Glomerular endothelial cell (primary cell): ENCODE data around the gene GLIPR1L1. TPM values are rescaled to one million over a fixed set of nuclear protein-coding genes. Genes with fewer than 3 reads are reported as not detected.

ENCODE experiments used
- DNase-seq: peaks from one replicate; pipeline ENCODE4 v3.0.0-alpha.2; 2011; ENCODE audit warnings: low read depth, low spot score; ENCODE audit errors: extremely low read depth
- total RNA-seq: library from RNA; depleted of rRNA; stranded (reverse); fragments of >200 nt; gene quantifications from 2 replicates; pipeline ENCODE4 v1.2.3, GENCODE V29; 2015

Gene GLIPR1L1, protein sequence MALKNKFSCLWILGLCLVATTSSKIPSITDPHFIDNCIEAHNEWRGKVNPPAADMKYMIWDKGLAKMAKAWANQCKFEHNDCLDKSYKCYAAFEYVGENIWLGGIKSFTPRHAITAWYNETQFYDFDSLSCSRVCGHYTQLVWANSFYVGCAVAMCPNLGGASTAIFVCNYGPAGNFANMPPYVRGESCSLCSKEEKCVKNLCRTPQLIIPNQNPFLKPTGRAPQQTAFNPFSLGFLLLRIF
- total RNA-seq = not detected in 2 replicates

DNA sequence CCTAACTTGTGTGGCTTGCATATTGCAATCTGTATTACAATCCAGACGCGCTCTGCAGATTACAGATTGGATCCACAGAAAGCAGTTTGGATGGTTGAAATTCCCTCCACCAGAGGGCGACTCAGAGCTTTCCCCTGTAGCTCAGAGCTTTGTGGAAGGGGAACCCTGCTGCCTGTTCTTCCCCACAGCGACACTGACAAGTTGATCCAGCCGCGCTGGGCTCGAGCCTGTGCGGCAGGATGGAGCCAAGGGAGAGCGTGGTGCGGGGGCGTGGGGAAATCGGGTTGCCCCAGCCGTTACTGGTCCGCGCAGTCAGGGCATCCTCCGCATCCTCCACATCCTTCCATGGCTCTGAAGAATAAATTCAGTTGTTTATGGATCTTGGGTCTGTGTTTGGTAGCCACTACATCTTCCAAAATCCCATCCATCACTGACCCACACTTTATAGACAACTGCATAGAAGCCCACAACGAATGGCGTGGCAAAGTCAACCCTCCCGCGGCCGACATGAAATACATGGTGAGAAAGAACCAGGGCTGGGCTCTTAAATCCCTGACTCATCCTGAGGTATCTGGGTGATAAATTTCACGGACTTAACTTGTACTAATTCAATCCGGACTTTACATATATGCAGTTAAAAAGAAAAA lies at the start of gene GLIPR1L1:
TSS of gene GLIPR1L1 (plus strand) at position 287 of the 647 bp plus-strand sequence. CDS start at position 346, 59 bp downstream.
- peak; percentile 78 for DNase-seq

GRCh38 chr12:75288860-75289259 lies 45.6 kb upstream of the GLIPR1L1 start:
- no peak for DNase-seq

DNA sequence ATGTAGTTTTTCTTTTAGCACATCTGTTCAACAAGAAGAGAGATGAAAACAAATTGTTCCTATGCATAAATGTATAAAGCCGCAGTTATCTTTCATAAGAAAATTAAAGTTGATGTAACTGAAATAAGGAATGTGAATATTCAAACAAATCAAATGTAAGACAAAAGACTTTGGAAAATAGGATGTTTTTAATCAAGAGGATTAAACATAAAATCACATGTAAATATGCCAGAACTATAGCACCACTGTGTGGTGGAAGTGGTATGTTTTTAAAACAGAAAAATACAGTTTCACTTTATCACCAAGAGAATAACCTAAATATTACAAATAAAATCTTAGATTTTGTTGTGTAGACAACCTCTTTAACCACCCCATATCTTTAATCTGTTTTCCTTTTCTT lies 44.7 kb upstream of the GLIPR1L1 start:
- no peak for DNase-seq

GRCh38 chr12:75291014-75291413 lies 43.5 kb upstream of the GLIPR1L1 start:
- no peak for DNase-seq

- DNase-seq = no peak
Measured at GRCh38 chr12:75294336-75294735, 40.1 kb upstream of the GLIPR1L1 start.

- DNase-seq = no peak
Measured at GRCh38 chr12:75294797-75295196, 39.7 kb upstream of the GLIPR1L1 start.

- DNase-seq = no peak
Measured at GRCh38 chr12:75302225-75302624, 32.2 kb upstream of the GLIPR1L1 start.

- no peak for DNase-seq
Measured at GRCh38 chr12:75302781-75303180, 31.7 kb upstream of the GLIPR1L1 start.

GRCh38 chr12:75305412-75306332 lies 28.8 kb upstream of the GLIPR1L1 start:
- DNase-seq = no peak

- no peak for DNase-seq
Measured at GRCh38 chr12:75308279-75308678, 26.2 kb upstream of the GLIPR1L1 start.

DNA sequence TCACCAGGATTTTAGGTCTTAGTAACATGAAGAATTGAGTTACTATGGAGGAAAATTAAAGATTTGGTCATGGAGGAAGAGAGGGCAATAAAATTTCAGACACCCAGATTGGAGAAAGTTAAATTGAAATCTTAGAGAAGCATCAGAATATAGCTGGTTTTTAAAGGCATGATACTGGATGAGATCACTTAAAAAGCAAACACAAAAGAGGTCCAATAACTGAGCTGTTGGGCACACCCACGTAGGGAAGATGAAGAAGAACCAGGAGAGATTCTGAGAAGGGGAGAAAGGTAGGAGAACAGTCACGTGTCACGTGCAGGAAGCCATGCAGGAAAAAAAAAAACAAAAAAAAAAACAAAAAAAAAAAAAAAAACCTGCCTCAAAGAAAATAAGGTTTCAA lies 23.1 kb upstream of the GLIPR1L1 start:
- DNase-seq = no peak

DNA sequence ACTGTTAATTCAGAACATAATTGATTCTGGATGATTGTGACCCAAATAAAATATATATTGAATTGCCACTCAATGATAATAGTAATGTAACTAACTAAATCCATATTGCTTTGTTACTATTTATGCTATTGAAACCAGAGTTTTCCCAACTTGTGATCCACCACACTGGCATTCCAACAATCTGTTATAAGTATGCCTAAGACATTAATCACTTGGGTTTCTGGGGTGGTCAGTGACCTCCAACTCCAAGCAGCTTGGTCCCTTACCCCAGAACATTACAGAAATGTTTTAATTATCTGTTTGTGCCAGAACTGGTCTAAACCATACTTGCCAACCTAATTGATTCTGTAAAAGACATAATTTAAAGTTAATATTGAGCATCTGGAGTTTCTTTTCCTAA lies 19.0 kb upstream of the GLIPR1L1 start:
- DNase-seq = no peak

DNA sequence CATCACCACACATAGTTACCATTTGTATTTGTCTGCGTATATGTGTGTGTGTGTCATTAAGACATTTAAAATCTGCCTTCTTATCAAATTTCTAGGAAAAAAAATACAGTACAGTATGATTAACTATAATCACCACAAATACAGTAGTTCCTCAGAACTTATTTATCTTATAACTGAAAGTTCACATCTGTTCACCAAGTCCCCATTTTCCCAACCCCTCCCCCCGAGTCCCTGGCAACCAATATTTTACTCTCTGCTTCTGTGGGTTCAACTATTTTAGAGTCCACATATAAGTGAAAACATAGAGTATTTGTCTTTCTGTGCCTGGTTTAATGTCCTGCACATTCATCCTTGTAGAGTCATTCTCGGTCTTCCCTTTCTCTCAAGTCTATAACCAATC lies 16.7 kb upstream of the GLIPR1L1 start:
- DNase-seq = no peak

DNA sequence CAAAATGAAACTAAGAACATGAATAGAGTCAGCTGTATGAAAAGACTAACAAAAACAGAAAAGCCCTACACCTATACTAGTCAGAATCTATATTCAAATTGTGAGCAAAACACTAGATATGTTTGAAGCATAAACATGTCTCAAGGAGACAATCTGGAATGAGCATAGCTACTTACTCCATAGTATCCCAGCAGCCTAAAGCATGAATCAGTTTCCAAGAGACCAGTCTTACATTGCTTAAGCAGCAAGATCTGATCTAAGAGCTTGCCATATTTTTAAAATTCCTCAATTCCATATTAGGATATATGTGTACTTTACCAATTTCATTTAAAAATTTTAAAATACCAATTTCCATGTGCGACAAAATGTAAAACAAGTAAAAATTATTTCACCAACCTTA lies 12.0 kb upstream of the GLIPR1L1 start:
- no peak for DNase-seq

DNA sequence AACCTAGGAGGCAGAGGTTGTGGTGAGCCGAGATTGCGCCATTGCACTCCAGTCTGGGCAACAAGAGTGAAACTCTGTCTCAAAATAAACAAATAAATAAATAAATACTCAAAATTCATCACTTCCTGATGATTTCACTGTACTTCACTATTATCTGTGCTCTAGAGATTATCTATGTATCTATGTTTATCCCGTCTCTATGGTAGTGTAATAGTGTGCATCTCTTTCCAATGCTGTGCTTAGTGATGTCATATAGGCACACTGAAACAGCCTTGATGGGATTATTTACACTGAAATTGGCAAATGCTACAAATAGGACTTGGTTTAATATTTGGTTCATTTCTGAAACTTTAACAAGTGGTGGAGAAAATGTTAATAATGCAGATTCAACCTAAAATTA lies 10.8 kb upstream of the GLIPR1L1 start:
- DNase-seq = no peak

- DNase-seq = no peak
Measured at GRCh38 chr12:75327642-75328041, 6.8 kb upstream of the GLIPR1L1 start.

GRCh38 chr12:75329918-75330826 lies 4.3 kb upstream of the GLIPR1L1 start, which contains the start of gene CAPS2:
TSS of gene CAPS2 (minus strand) at chr12:75330324. CDS start at chr12:75326498, 3,826 bp downstream.
- DNase-seq = no peak

- no peak for DNase-seq
Measured at GRCh38 chr12:75337905-75338304, 3.4 kb downstream of the GLIPR1L1 start.

- no peak for DNase-seq
Measured at GRCh38 chr12:75341873-75342272, 7.4 kb downstream of the GLIPR1L1 start.

DNA sequence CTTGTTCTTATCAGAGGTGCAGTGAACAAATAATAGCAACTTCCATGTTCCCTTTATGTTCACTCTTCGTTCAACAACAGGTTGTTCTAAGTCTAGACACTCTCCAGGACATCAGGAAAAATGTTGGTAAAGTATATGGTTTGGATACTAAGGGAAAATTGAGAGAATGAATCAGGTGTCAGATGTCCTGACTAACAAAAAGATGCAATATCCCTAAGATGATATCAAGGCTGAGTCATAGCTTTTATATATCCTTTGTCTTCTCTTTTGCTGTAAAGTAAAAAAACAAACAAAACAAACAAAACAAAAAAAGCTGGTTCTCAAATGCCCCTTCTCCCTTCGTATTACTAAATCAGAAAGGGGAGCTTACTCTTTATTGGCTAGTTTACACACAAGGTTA lies 11.1 kb downstream of the GLIPR1L1 start:
- no peak for DNase-seq
